ENCODE results near the gene C1orf21. TPM values are rescaled to one million over a fixed set of nuclear protein-coding genes. Genes with fewer than 3 reads are reported as not detected.

The C1orf21 gene
- total and polyA plus RNA-seq, 2 donors (not counting 3 experiments of a cell fraction or from before 2014, with no cell fraction given) = 0.79 to 8.5 TPM

GRCh38 chr1:184462155-184462554 lies 75.3 kb downstream of the C1orf21 start:
- no TSS peak for BruUV-seq (replicated peaks)
- dilution Hi-C loops (cut with MboI; ENCODE audit: extremely low pct_ligation_motif_present, low sequenced_read_pairs) = no loop called here

GRCh38 chr1:184462990-184463389 lies 76.2 kb downstream of the C1orf21 start:
- no peak for TF ChIP-seq POLR2A (IDR thresholded peaks at IDR 0.05; ENCODE audit: low read depth, low read length)
- no peak for TF ChIP-seq MYC (IDR thresholded peaks at IDR 0.05; ENCODE audit: low read depth, low read length)
- no peak for TF ChIP-seq CTCF (IDR thresholded peaks at IDR 0.05; ENCODE audit: extremely low read depth in 1 of 2, insufficient read depth in 1 of 2, low read depth in 1 of 2, low read length in 2 of 2)
- no peak for TF ChIP-seq FOS (IDR thresholded peaks at IDR 0.05; ENCODE audit: borderline replicate concordance, insufficient read depth, low read length)
- TF ChIP-seq MAX (IDR thresholded peaks at IDR 0.05; ENCODE audit: insufficient read depth, insufficient read length) = no peak
- no peak for TF ChIP-seq GATA2 (IDR thresholded peaks at IDR 0.05; ENCODE audit: insufficient read depth, insufficient read length, low read depth, low read length)
- FAIRE-seq (no peak), DNase-seq (ENCODE audit: low read depth, low spot score) (no peak)
- dilution Hi-C loops (cut with MboI; ENCODE audit: extremely low pct_ligation_motif_present, low sequenced_read_pairs) (no loop called here), intact Hi-C loops (cut with micrococcal nuclease) (no loop called here)
- Histone ChIP-seq H3K27ac (ENCODE audit: insufficient read depth, low read depth, low read length) (no peak overlapping the region), H3K4me2 (ENCODE audit: insufficient read depth, low read length) (no peak overlapping the region), H3K4me1 (ENCODE audit: control insufficient read depth, extremely low read depth, insufficient read depth, low read length) (no peaks in the 10 kb centered on the region), H3K9me3 (replicated peaks; ENCODE audit: control insufficient read depth, insufficient read depth, low read length) (no peaks in the 10 kb centered on the region), H3K36me3 (ENCODE audit: control insufficient read depth in 2 of 2, extremely low read depth in 1 of 2, insufficient read depth in 2 of 2, low read length in 2 of 2) (no peaks in the 10 kb centered on the region), H3K9me1 (replicated peaks; ENCODE audit: control insufficient read depth, extremely low read depth, insufficient read depth, low read length) (no peaks in the 10 kb centered on the region), H2AFZ (ENCODE audit: low read depth, low read length) (no peak overlapping the region), H3K27me3 (ENCODE audit: control insufficient read depth in 2 of 2, insufficient read depth in 2 of 2, low read length in 2 of 2) (no peaks in the 10 kb centered on the region), H4K20me1 (replicated peaks; ENCODE audit: control insufficient read depth, extremely low read depth, insufficient read depth, low read length) (no peaks in the 10 kb centered on the region), H3K4me3 (replicated peaks in 1 of 3; ENCODE audit: insufficient read depth in 1 of 3, low read depth in 1 of 3, low read length in 3 of 3) (no peak overlapping the region), H3K9ac (replicated peaks; ENCODE audit: extremely low read depth, insufficient read depth, low read length) (no peak overlapping the region), H3K79me2 (ENCODE audit: control insufficient read depth, insufficient read depth, low read length) (no peaks in the 10 kb centered on the region)
- ChIA-PET CTCF (no interaction called here), POLR2A (no interaction called here)
- BruUV-seq (replicated peaks) = no TSS peak

More at GRCh38 chr1:184462155-184462554, 75.3 kb downstream of the C1orf21 start:
- ChIA-PET CTCF (no interaction called here), POLR2A (no interaction called here)
- no peak overlapping the region for H2AFZ ChIP-seq (ENCODE audit: low read depth, low read length)
- H4K20me1 ChIP-seq (replicated peaks; ENCODE audit: control insufficient read depth, extremely low read depth, insufficient read depth, low read length) = no peaks in the 10 kb centered on the region
- no peak for FAIRE-seq
- H3K27ac ChIP-seq (ENCODE audit: insufficient read depth, low read depth, low read length) = no peak overlapping the region
- no peaks in the 10 kb centered on the region for H3K79me2 ChIP-seq (ENCODE audit: control insufficient read depth, insufficient read depth, low read length)
- no peaks in the 10 kb centered on the region for H3K36me3 ChIP-seq (ENCODE audit: control insufficient read depth in 2 of 2, extremely low read depth in 1 of 2, insufficient read depth in 2 of 2, low read length in 2 of 2)
- intact Hi-C loops (cut with micrococcal nuclease) = no loop called here
- no peak overlapping the region for H3K4me2 ChIP-seq (ENCODE audit: insufficient read depth, low read length)
- no peak for TF ChIP-seq MAX (IDR thresholded peaks at IDR 0.05; ENCODE audit: insufficient read depth, insufficient read length)
- TF ChIP-seq FOS (IDR thresholded peaks at IDR 0.05; ENCODE audit: borderline replicate concordance, insufficient read depth, low read length) = no peak
- TF ChIP-seq MYC (IDR thresholded peaks at IDR 0.05; ENCODE audit: low read depth, low read length) = no peak
- no peaks in the 10 kb centered on the region for H3K9me3 ChIP-seq (replicated peaks; ENCODE audit: control insufficient read depth, insufficient read depth, low read length)
- DNase-seq (ENCODE audit: low read depth, low spot score) = no peak
- no peaks in the 10 kb centered on the region for H3K4me1 ChIP-seq (ENCODE audit: control insufficient read depth, extremely low read depth, insufficient read depth, low read length)
- no peak overlapping the region for H3K9ac ChIP-seq (replicated peaks; ENCODE audit: extremely low read depth, insufficient read depth, low read length)
- H3K27me3 ChIP-seq (ENCODE audit: control insufficient read depth in 2 of 2, insufficient read depth in 2 of 2, low read length in 2 of 2) = no peaks in the 10 kb centered on the region
- no peaks in the 10 kb centered on the region for H3K9me1 ChIP-seq (replicated peaks; ENCODE audit: control insufficient read depth, extremely low read depth, insufficient read depth, low read length)
- no peak overlapping the region for H3K4me3 ChIP-seq (replicated peaks in 1 of 3; ENCODE audit: insufficient read depth in 1 of 3, low read depth in 1 of 3, low read length in 3 of 3)
